Activated CD4-positive, alpha-beta T cell treated with anti-CD3 and anti-CD28 coated beads for 1 hour (primary cell): Measurements from ENCODE around the gene BASP1.
"Not testable (repeated sequence)": the region's sequence is repeated elsewhere in the genome, so short reads cannot be mapped to it uniquely, and the experiment has no call there.

ENCODE experiments used
- DNase-seq: peaks from one replicate; pipeline ENCODE4 v3.0.0-alpha.2; 2020

Gene BASP1

GRCh38 chr5:17292434-17293015 is 75.1 kb downstream of the BASP1 start:
- DNase-seq, result no peak

GRCh38 chr5:17294639-17295311 is 77.3 kb downstream of the BASP1 start:
- no peak for DNase-seq

DNA sequence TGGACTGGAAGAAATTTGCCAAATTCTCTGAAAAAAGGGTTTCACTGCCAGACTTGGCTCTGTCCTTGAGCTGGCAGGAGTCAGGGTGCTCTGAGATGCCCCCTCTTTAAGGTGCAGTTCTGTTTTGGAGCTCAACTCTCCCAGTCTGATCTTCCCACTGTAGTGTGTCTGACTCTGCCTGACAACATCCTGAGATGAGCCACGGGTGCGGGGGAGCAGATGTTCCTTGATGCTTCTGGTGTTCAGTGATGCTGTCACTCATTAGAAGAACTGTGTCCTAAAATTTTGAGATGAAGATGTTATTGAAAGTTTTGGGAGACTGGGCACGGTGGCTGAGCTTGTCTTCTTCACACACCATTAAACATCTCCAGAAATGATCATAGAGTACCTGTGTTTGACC is 78.2 kb downstream of the BASP1 start:
- no peak for DNase-seq

DNA sequence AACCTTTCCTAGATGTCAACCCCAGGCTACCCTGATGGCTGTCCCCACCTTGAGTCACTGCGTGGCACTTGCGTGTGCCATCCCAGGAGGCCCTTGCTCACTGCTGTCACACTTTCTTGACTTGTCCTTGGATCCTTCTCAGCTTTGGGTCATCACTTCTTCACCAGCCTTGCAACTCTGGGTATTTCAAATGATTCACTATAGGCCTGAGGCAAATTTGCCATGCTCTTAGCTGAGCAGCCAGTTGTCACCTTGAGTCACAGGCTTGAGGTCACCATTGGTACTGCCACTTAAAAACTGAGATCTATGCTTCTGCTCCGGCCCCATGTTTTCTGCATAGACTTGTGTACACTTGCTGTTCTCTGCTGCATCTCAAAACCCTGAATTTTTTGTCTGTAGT is 84.7 kb downstream of the BASP1 start:
- DNase-seq, result no peak

DNA sequence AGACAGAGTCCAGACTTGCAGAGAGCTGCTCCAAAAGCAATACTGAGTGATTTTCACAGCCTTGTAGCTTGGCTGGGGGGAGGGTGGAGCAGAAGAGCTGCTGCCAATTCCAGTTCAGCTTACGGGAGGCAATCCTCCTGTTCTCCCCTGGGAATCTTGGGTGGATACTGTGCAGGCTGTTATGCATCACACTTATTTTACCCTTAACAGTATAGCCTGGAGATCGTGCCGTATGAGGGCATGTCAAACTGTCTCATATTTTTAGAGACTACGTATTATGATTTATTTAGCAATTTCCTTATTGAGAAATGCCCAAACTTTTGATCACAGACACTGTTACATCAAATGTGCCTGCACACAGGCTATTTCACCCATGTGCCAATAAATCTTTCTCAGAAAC is 85.2 kb downstream of the BASP1 start:
- no peak for DNase-seq

- no peak for DNase-seq
These were observed 86.9 kb downstream of the BASP1 start for GRCh38 chr5:17304282-17304681.

DNA sequence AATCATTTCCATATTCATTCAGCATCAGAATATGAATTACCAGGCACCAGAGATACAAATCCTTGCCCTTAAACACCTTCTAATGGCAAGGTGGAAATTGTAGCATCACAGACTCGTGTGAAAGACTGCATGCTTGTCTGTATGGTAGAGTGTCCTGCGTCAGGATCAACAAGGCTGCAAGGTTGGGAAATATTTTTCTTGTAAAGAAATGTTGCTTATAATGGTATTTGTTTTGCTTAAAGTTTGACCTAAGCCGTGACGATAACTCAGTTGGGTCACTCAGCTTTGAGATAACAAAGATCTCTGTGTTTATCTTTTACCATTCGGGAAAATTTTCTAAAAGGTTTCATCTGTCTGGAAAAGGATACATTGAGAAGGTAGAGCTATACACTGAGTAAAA is 87.6 kb downstream of the BASP1 start:
- DNase-seq, result no peak

DNA sequence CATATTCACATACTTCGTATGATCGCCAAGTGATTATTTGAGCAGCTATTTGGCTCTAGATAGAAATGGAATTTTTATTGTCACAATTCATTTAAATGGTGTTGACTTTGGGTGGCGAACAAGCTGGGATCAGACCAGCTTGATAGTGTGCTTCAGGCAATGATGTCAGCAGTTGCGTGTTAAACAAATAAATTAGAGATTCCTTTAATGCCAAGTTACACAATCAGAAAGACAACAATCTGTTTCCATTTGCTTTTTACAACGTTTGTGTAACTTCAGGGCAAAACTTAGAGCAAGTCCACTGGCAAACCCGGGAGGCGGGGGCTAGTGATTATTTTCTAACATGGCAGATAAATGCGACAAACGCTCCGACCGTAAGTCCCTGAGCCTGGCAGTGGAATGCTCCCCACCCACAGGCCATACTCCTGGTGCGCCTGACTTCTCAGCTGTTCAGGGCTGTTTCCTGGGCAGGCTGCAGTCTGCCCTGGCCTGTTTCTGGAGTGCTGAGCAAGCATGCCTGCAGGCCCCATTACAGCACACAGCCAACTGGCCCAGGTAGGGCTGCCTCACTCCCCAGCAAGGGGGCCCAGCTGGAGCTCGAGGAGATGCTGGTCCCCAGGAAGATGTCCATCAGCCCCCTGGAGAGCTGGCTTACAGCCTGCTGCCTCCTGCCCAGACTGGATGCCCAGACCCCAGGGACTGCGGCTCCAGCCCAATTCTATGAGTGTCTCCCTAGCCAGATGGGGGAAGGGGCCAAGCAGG is 88.7 kb downstream of the BASP1 start:
- DNase-seq, result no peak

GRCh38 chr5:17306726-17307091 is 89.3 kb downstream of the BASP1 start:
- DNase-seq, result no peak

- DNase-seq, result not testable (repeated sequence)
These were observed 90.0 kb downstream of the BASP1 start for GRCh38 chr5:17307440-17307839.

DNA sequence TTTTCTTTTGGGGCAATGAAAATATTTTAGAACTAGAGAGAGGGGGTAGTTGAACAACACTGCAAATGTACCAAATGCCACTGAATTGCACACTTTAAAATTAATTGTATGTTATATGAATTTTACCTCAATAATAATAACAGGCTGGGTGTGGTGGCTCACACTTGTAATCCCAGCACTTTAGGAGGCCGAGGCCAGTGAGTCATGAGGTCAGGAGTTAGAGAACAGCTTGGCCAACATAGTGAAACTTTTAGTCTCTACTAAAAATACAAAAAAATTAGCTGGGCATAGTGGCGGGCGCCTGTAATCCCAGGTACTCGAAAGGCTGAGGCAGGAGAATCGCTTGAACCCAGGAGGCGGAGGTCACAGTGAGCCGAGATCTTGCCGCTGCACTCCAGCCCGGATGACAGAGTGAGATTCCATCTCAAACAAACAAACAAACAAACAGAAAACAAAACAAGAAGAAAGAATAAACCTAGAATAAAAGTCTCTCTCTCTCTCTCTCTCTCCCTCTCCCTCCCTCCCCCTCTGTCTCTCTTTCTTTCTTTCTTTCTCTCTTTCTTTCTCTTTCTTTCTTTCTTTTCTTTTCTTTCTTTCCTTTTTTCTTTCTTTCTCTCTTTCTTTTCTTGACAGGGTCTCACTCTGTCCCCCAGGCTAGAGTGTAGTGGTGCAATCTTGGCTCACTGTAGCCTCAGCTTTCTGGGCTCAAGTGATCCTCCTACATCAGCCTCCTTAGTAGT is 91.1 kb downstream of the BASP1 start:
- DNase-seq, result no peak

GRCh38 chr5:17309462-17309861 is 92.0 kb downstream of the BASP1 start:
- DNase-seq, result no peak

GRCh38 chr5:17310502-17310901 is 93.1 kb downstream of the BASP1 start:
- DNase-seq, result not testable (repeated sequence)

- DNase-seq, result not testable (repeated sequence)
These were observed 94.4 kb downstream of the BASP1 start for GRCh38 chr5:17311811-17312210.

- no peak for DNase-seq
These were observed 94.9 kb downstream of the BASP1 start for GRCh38 chr5:17312358-17312757.

DNA sequence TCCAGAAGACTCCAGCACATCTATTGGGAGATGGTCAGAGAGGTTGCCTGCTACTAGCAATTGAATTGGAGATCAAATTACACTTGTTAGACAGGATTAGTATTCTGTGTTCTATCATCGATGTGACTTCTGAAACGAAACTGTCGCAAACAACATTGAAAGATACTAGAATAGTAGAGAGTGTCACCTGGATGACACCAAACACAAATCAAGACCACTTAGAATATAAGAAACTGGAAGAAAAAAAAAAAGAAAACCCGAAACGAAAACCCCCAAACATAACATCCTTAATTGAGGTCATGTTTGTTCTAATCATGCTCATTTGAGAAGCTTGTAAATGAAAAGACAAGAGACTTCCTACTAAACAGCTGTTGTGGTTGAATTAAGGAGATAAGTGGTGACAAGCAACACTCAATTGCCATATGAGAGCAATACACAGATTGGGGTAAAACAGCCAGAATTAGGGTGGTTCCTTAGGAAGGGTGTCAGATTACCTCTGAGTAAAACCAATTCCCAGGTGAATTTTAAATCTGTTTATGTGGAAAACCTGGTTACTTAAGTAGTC is 97.6 kb downstream of the BASP1 start:
- no peak for DNase-seq

- DNase-seq, result no peak
These were observed 98.3 kb downstream of the BASP1 start for GRCh38 chr5:17315710-17316221.

GRCh38 chr5:17316970-17317459 is 99.6 kb downstream of the BASP1 start:
- DNase-seq, result no peak

DNA sequence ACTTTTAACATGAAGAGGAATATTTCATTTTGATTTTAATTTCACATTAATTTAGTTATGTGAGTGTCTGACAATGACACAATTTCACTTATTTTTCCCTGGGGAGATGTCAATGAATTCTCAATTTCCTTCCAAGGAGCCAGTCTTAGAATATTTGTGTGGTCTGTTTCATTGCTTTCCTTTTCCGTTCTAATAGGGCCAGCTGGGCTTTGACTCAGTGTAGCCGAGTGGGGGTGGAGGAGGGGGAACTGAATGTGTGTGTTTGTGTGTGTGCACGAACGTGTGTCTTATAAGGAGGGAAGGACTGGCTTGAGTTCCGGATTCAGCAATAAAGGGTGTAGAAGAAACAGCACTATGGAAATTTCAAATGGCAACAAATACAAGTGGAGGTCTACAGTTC is 100.0 kb downstream of the BASP1 start:
- no peak for DNase-seq

GRCh38 chr5:17319095-17319494 is 101.7 kb downstream of the BASP1 start:
- DNase-seq, result not testable (repeated sequence)

DNA sequence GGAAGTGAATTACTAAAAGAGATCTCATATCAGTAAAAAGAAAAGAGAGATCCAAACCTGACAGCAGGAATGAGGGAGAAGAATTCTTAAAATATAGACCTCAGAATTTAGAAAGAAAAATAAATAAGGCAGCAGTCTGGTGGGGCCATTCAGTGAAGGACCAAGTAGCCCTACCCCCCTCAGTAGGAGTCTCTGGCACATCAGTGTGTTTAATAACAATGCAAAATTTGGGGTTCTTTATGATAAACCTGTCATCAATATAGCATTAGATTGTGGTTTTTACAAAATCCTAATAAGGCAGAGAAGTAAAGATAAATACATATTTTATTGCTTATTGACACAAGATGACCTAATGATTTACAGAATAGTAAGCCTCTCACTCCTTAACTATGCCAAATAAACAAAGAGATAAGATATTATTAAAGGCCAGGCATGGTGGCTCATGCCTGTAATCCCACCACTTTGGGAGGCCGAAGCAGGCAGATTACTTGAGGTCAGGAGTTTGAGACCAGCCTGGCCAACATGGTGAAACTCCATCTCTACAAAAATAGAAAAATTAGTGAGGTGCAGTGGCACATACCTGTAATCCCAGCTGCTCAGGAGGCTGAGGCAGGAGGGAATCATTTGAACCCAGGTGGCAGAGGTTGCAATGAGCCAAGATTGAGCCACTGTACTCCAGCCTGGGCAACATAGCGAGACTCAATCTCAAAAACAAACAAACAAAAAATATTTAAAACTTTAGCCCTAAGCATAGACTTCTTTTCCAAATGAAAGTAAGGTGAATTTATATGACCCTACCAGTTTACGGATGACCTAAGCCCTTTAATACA is 108.6 kb downstream of the BASP1 start:
- DNase-seq, result no peak
